OCI-M1 (cell line): ENCODE data around the gene CYP24A1.

Experiments
- DNase-seq: peaks from one replicate; lab custom pipeline; 2025; lab: John Stamatoyannopoulos, UW

Gene CYP24A1

GRCh38 chr20:54172856-54173652, 732 bp downstream of the CYP24A1 start:
- no peak for DNase-seq

- DNase-seq: no peak
Measured at GRCh38 chr20:54172532-54172855, 1.3 kb downstream of the CYP24A1 start.

GRCh38 chr20:54170963-54171362, 2.8 kb downstream of the CYP24A1 start:
- DNase-seq: no peak

GRCh38 chr20:54170026-54170471, 3.7 kb downstream of the CYP24A1 start:
- DNase-seq: no peak

- no peak for DNase-seq
Measured at GRCh38 chr20:54168961-54169862, 4.6 kb downstream of the CYP24A1 start.

- no peak for DNase-seq
Measured at GRCh38 chr20:54167909-54168872, 5.6 kb downstream of the CYP24A1 start.

GRCh38 chr20:54166987-54167662, 6.7 kb downstream of the CYP24A1 start:
- no peak for DNase-seq

GRCh38 chr20:54165803-54166202, 8.0 kb downstream of the CYP24A1 start:
- DNase-seq: no peak

GRCh38 chr20:54165014-54165413, 8.8 kb downstream of the CYP24A1 start:
- no peak for DNase-seq

GRCh38 chr20:54163402-54163801, 10.4 kb downstream of the CYP24A1 start:
- DNase-seq: no peak

- no peak for DNase-seq
Measured at GRCh38 chr20:54162378-54163009, 11.3 kb downstream of the CYP24A1 start.

- no peak for DNase-seq
Measured at GRCh38 chr20:54161821-54162149, 12.0 kb downstream of the CYP24A1 start.

GRCh38 chr20:54161008-54161820, 12.6 kb downstream of the CYP24A1 start:
- no peak for DNase-seq

GRCh38 chr20:54160065-54161007, 13.4 kb downstream of the CYP24A1 start:
- no peak for DNase-seq

- DNase-seq: no peak
Measured at GRCh38 chr20:54158856-54159418, 14.8 kb downstream of the CYP24A1 start.

- DNase-seq: no peak
Measured at GRCh38 chr20:54158226-54158625, 15.6 kb downstream of the CYP24A1 start.

GRCh38 chr20:54156981-54157835, 16.6 kb downstream of the CYP24A1 start:
- no peak for DNase-seq

GRCh38 chr20:54156522-54156921, 17.3 kb downstream of the CYP24A1 start:
- no peak for DNase-seq
